Regular cardiac myocyte (primary cell): ENCODE data around the gene ATRIP. TPM values are rescaled to one million over a fixed set of nuclear protein-coding genes. Genes with fewer than 3 reads are reported as not detected.

ENCODE experiments used
- total RNA-seq: library from RNA; depleted of rRNA; stranded (reverse); fragments of >200 nt; gene quantifications from 2 replicates; pipeline ENCODE4 v1.2.3, GENCODE V29; 2014

Gene ATRIP
- 4.8 and 11.9 TPM in 2 replicates for total RNA-seq

DNA sequence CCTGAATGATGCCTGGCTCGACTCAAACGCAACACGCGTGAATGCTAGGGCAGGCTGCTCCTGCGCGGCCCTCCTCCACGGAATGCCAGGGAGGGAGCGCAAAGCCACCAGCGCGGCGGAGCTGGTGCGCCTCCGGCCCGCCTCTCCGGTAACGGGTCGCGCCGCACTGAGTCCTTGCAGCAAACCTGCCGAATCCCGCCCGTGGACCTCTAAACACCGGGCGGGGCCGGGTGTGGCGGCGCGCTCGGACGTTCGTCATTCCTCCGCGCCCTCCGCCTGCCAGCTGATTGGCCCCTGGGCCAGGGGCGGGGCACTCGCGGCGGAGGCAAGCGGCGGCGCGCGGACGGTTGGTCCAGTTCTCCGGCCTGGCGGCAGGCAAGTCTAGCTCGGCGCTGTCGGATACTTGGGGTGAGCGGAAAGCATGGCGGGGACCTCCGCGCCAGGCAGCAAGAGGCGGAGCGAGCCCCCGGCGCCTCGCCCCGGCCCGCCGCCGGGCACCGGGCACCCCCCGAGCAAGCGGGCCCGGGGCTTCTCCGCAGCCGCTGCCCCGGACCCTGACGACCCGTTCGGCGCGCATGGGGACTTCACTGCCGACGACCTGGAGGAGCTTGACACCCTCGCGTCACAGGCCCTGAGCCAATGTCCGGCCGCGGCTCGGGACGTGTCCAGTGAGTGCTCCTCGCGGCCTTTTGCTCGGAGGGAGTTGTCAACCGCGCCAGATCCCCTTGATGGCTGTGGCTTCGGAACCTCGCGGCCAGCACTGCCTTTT lies at the start of gene ATRIP:
Gene ATRIP, plus strand, starts transcription at position 313 of the 769 bp plus-strand sequence. Its CDS starts 109 bp downstream, at position 422.

DNA sequence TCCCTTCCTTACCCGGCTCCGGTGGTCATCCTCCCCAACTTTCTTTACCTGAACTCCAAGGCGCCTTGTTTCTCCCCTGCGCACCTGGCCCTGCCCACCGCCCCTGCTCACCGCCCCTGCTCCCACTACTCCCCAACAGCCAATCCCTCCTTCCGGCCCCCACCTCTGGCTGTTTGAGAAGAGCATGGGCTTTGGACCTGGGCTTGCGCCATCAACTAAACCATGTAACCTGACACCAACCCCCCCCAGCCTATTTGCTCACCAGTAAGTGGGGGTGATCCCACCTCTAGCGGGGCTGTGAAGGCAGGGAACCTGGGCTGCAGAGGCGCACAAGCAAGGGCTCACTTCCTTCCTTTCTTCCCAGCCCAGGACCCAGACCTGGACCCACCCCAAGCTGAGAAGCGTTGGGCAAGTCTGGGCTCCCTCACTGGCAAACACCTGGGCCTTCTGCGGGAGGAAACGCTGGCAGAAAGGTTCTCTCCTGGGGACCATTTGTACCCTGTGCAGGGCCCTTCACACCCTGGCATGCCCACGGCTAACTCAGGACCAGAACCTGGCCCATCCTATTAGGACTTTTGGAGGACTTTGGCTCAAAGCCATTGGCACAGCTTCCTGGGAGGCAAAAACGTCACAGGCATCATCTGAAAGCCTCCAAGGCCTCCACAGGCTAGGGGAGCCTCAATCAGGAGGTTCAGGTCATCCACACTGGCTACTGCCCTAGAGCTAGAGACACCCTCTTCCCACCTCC lies 16.4 kb upstream of the ATRIP start, which contains the start of gene PLXNB1:
Gene PLXNB1, minus strand, starts transcription at position 127 of the 748 bp plus-strand sequence. CDS start 5,475 bp downstream, outside the sequence.

DNA sequence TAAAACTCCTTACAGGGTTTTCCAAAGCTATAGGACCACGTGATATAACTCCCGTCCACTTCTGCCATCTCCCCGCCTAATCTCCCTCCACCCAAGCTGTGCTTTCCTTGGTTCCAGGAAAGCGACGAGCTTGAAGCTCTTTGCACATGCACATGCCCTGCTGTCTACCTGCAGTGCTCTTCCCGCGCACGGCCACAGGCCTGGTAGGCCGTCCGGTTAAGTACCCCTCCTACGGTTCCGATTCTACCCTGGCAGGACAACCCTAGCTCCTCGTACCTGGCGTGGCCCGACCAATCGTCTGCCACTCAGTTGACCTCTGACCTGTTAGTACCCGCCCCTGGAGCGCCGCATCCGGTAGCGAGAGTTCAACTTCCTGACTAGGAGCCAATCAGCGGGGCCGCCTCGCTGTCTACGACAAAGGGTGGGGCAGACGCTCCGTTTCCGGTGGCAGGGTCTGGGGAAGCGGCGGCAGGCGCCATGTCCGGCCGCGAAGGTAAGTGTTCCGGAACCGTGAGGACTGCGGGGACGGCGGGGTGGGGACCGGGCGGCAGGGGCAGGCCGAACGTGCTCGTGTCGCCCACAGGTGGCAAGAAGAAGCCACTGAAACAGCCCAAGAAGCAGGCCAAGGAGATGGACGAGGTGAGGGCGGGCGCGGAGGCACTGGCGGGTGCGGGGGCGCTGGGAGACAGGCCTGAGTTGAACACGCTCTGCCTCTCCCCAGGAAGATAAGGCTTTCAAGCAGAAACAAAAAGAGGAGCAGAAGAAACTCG lies 6.5 kb upstream of the ATRIP start, which contains the start of the genes CCDC51 and TMA7:
Gene CCDC51, minus strand, starts transcription at position 300 of the 770 bp plus-strand sequence. CDS start 4,991 bp downstream, outside the sequence.
Gene TMA7, plus strand, starts transcription at position 438 of the 770 bp plus-strand sequence. Its CDS starts 40 bp downstream, at position 478.

DNA sequence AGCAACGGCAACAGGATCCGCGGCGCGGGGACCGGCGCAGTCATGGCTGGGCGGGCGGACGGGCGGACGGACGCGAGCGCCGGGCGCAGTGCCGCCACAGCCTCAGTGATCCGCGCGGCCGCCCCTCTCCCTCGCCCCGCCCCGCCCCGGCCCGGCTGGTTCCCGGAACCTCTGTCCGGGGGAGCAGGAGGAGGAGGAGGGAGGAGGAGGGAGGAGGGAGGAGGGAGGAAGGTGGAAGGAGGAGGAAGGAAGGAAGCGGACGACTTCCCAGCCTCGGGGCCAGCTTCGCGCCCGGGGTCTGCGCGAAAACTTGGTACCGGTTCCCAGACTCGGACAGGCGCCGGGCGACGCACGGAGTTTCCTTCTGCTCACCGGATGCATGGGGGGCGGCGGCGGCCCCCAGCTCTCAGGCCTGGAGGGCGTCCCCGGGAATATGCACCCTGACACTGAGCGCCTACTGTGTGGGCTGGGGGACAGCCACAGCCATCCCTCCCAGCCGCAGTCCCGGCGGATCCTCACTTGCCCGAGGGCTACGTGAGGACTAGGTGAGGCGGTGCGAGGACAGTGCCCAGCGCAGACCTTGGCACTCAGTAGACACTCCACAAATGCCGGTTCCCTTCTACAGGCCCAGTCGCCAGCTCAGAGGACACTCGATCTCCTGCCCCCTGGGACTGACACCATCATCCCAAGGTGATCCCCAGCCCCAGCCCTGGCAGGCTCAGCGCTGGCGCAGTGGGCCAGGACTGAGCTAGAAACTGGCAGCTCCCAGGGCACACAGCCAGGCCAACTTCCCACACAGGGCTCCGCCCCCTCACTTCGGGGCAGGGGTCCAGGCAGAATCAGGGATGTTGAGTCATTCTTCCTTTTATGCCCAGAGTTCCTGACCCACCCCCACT lies 57.8 kb downstream of the ATRIP start, which contains the start of gene SHISA5:
Gene SHISA5, minus strand, starts transcription at position 124 of the 896 bp plus-strand sequence. Its CDS starts 80 bp downstream, at position 44.

Other genes with a start within 250 kb of the ATRIP start
- not detected in 2 replicates for gene CAMP, start 223.2 kb upstream of the ATRIP start, total RNA-seq
- 2.3 and 5.1 TPM in 2 replicates for gene ZNF589, start 205.6 kb upstream of the ATRIP start, total RNA-seq
- gene NME6, start 145.4 kb upstream of the ATRIP start, total RNA-seq = 17.2 and 27.2 TPM in 2 replicates
- gene SPINK8, start 113.1 kb upstream of the ATRIP start, total RNA-seq = not detected in 2 replicates
- 0.28 TPM in 1 of 2 replicates, not detected in the other for gene FBXW12, start 74.5 kb upstream of the ATRIP start, total RNA-seq
- gene PLXNB1, start 16.7 kb upstream of the ATRIP start, total RNA-seq = 5.6 and 25.4 TPM in 2 replicates
- gene CCDC51, start 6.6 kb upstream of the ATRIP start, total RNA-seq = 20.9 and 25.3 TPM in 2 replicates
- gene TMA7, start 6.5 kb upstream of the ATRIP start, total RNA-seq = 244 and 387 TPM in 2 replicates
- 87.1 and 100 TPM in 2 replicates for gene SHISA5, start 57.4 kb downstream of the ATRIP start, total RNA-seq
- 20.3 and 50.2 TPM in 2 replicates for gene PFKFB4, start 110.1 kb downstream of the ATRIP start, total RNA-seq
- 0.58 and 0.85 TPM in 2 replicates for gene UCN2, start 117.0 kb downstream of the ATRIP start, total RNA-seq
- gene COL7A1, start 148.6 kb downstream of the ATRIP start, total RNA-seq = 9.8 and 20.3 TPM in 2 replicates
- gene UQCRC1, start 162.9 kb downstream of the ATRIP start, total RNA-seq = 254 and 423 TPM in 2 replicates
- 0.56 TPM in 1 of 2 replicates, not detected in the other for gene TMEM89, start 175.0 kb downstream of the ATRIP start, total RNA-seq
- gene SLC26A6, start 188.7 kb downstream of the ATRIP start, total RNA-seq = 12.8 and 26.2 TPM in 2 replicates
- 0.38 and 0.85 TPM in 2 replicates for gene CELSR3, start 216.1 kb downstream of the ATRIP start, total RNA-seq
- 12.1 and 18.0 TPM in 2 replicates for gene NCKIPSD, start 239.2 kb downstream of the ATRIP start, total RNA-seq